KOPT-K1 (cell line): Measurements from ENCODE around the gene VIL1.

ENCODE experiments used
- H3K27ac ChIP-seq: fragments of 200-600 bp; sonication (generic); 2 replicates; pipeline ENCODE4 v1.5.1; 2016; ENCODE audit warnings: antibody characterized with exemption, mild to moderate bottlenecking, low read depth, low read length; ENCODE audit not compliant: poor library complexity, severe bottlenecking
- H3K36me3 ChIP-seq: fragments of 200-600 bp; sonication (generic); 2 replicates; pipeline ENCODE4 v1.5.1; 2017; ENCODE audit warnings: antibody characterized with exemption, mild to moderate bottlenecking, low read length, moderate library complexity; ENCODE audit not compliant: insufficient read depth
- H3K9me3 ChIP-seq: fragments of 200-600 bp; sonication (generic); 2 replicates; pipeline ENCODE4 v1.5.1; 2017; ENCODE audit warnings: antibody characterized with exemption, low read length, mild to moderate bottlenecking; ENCODE audit not compliant: insufficient read depth, poor library complexity, severe bottlenecking

Gene VIL1

GRCh38 chr2:218435003-218435982 lies 16.4 kb downstream of the VIL1 start:
- no peaks in the 10 kb centered on the region for H3K9me3 ChIP-seq
- H3K27ac ChIP-seq = no peak overlapping the region

DNA sequence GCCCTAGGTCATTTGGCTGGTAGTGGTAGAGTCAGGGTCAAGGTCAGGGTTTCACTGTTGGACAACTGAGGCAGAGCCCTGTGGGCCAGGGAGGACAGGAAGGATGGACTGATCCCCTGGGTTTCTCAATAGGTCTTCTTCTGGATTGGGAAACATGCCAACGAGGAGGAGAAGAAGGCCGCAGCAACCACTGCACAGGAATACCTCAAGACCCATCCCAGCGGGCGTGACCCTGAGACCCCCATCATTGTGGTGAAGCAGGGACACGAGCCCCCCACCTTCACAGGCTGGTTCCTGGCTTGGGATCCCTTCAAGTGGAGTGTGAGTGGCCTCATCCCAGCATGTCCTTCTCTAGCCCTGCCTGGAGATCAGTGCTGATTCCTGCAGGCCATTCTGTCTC lies 18.1 kb downstream of the VIL1 start:
- no peaks in the 10 kb centered on the region for H3K36me3 ChIP-seq
- H3K9me3 ChIP-seq = no peaks in the 10 kb centered on the region
- H3K27ac ChIP-seq = no peak overlapping the region

More at GRCh38 chr2:218435003-218435982, 16.4 kb downstream of the VIL1 start:
- H3K36me3 ChIP-seq = no peaks in the 10 kb centered on the region

- Histone ChIP-seq H3K27ac (no peak overlapping the region), H3K9me3 (no peaks in the 10 kb centered on the region), H3K36me3 (no peaks in the 10 kb centered on the region)
These were observed 19.0 kb downstream of the VIL1 start for GRCh38 chr2:218437969-218438368.

DNA sequence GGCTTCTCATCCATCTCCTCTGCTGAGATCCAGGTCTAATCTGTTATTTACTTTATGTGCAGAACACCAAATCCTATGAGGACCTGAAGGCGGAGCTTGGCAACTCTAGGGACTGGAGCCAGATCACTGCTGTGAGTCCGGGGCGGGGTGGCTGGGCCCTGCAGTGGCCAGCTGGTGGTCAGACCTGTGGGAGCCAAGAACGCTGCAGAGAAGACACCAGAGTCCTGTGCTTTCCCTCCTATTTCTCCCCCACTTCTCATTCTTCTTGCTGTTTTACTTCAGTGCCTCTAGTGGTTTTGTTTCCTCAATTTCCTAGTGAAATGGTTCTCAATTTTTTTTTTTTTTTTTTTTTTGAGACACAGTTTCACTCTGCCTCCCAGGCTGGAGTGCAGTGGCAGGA lies 19.7 kb downstream of the VIL1 start:
- H3K36me3 ChIP-seq = no peaks in the 10 kb centered on the region
- no peaks in the 10 kb centered on the region for H3K9me3 ChIP-seq
- no peak overlapping the region for H3K27ac ChIP-seq

GRCh38 chr2:218444692-218445357 lies 25.9 kb downstream of the VIL1 start:
- Histone ChIP-seq H3K9me3 (no peaks in the 10 kb centered on the region), H3K27ac (no peak overlapping the region), H3K36me3 (peaks cover 42% of the 10 kb centered on the region)

DNA sequence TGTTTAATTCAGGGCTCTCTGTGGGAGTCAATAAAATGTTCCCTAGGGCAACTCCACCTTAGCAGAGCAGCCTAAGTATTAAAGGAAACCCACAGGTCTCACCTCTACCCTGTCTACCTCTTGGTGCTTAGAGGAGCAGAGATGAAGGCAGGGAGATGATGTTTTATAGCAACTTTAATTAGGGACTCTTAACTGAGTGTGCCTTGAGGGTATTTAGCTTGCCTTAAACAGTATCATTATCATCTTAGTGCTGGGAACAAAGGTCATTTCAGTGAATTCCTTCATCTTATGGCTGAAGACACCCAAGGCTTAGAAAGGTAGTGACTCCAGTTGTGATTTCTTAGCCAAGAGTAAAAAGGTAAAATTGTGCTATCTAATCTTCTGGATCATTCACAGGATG lies 26.7 kb downstream of the VIL1 start:
- no peak overlapping the region for H3K27ac ChIP-seq
- H3K9me3 ChIP-seq = no peaks in the 10 kb centered on the region
- H3K36me3 ChIP-seq = peaks cover 50% of the 10 kb centered on the region

DNA sequence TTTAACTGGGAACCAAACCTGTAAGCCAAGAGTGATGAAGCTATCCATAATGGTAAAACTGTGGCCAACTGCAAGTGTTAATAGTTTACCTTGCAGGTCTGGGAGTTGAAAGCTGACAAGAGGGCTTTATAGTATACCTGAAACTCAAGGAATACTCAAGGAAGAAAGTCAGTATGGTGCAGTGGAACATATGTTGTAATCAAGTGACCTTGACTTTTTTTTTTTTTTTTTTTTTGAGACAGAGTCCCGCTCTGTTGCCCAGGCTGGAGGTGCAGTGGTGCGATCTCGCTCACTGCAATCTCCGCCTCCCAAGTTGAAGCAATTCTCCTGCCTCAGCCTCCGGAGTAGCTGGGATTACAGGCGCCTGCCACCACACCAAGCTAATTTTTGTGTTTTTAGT lies 27.6 kb downstream of the VIL1 start:
- Histone ChIP-seq H3K27ac (no peak overlapping the region), H3K36me3 (peaks cover 58% of the 10 kb centered on the region), H3K9me3 (no peaks in the 10 kb centered on the region)

DNA sequence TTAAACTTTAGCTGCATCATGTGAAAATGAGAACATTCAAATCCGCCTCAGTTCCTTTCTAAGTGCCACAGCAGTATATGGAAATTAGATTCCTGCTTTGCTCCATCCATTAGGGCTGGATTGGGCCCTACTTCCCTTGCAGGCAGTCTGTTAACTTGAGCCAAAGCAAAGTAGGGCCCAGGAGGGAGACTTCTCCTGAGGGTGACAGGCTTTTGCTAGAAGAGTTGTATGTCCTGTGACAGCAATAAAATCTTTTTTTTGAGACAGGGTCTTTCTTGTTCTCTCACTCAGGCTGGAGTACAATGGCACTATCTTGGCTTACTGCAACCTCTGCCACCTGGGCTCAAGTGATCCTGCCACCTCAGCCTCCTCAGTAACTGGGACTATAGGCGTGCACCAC lies 28.1 kb downstream of the VIL1 start:
- H3K27ac ChIP-seq = no peak overlapping the region
- no peaks in the 10 kb centered on the region for H3K9me3 ChIP-seq
- peaks cover 63% of the 10 kb centered on the region for H3K36me3 ChIP-seq

GRCh38 chr2:218448934-218449333 lies 30.0 kb downstream of the VIL1 start:
- H3K9me3 ChIP-seq = no peaks in the 10 kb centered on the region
- H3K36me3 ChIP-seq = peaks cover 79% of the 10 kb centered on the region
- H3K27ac ChIP-seq = no peak overlapping the region

GRCh38 chr2:218452079-218452478 lies 33.2 kb downstream of the VIL1 start:
- H3K27ac ChIP-seq = no peak overlapping the region
- no peaks in the 10 kb centered on the region for H3K9me3 ChIP-seq
- H3K36me3 ChIP-seq = peaks cover 96% of the 10 kb centered on the region

DNA sequence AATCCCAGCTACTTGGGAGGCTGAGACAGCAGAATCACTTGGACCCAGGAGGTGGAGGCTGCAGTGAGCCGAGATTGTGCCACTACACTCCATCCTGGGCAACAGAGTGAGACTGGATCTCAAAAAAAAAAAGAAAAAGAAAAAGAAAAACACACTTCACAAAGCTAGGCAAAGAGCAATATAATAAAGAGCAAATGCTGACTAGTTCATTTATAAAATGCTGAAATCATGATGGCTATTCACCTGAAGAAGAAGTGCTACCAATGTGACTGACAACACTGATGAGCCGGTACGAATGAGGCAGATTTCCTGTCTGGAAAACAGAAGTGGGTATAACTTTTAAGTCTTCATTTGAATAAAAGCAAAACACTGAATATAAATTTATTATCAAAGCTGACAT lies 37.9 kb downstream of the VIL1 start:
- no peak overlapping the region for H3K27ac ChIP-seq
- H3K36me3 ChIP-seq = peaks cover 97% of the 10 kb centered on the region
- H3K9me3 ChIP-seq = no peaks in the 10 kb centered on the region

- Histone ChIP-seq H3K9me3 (no peaks in the 10 kb centered on the region), H3K36me3 (peaks cover 96% of the 10 kb centered on the region)
These were observed 39.7 kb downstream of the VIL1 start for GRCh38 chr2:218458598-218458997.

GRCh38 chr2:218465987-218466633 lies 47.2 kb downstream of the VIL1 start:
- Histone ChIP-seq H3K9me3 (no peaks in the 10 kb centered on the region), H3K36me3 (peaks cover 84% of the 10 kb centered on the region), H3K27ac (no peak overlapping the region)

More at GRCh38 chr2:218458598-218458997, 39.7 kb downstream of the VIL1 start:
- H3K27ac ChIP-seq = no peak overlapping the region

GRCh38 chr2:218470448-218470847 lies 51.5 kb downstream of the VIL1 start:
- Histone ChIP-seq H3K36me3 (peaks cover 85% of the 10 kb centered on the region), H3K9me3 (no peaks in the 10 kb centered on the region), H3K27ac (no peak overlapping the region)

DNA sequence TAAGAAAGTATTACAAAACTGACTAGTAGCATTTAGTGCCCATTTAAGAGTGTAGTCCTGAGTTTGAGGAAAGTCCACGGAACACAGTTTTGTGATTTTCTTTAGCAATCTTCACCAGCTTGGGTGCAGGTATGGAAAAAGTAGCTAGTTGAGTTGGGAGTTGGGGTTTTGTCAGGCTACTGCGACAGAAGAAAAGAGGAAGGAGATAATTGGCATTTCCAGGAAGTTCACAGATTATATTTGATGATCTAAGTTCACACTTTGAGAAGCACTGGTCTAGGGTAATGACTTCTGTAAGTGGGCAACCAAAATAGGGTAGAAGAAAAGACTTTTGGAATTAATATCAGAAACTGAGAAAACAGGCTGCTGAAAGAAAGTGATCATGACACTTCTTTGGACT lies 52.1 kb downstream of the VIL1 start:
- Histone ChIP-seq H3K27ac (no peak overlapping the region), H3K9me3 (no peaks in the 10 kb centered on the region), H3K36me3 (peaks cover 85% of the 10 kb centered on the region)
